GM23338 (cell line): Measurements from ENCODE around the gene MKLN1. TPM values are rescaled to one million over a fixed set of nuclear protein-coding genes. Genes with fewer than 3 reads are reported as not detected.

Source experiments
- ATAC-seq: fragments of 200-7000 bp; cut with Tn5 transposase; 3 replicates; pipeline ENCODE4 v1.9.1; 2020
- DNase-seq: peaks from one replicate; pipeline ENCODE4 v3.0.0-alpha.2; 2015; ENCODE audit warnings: low spot score
- H2AFZ ChIP-seq: fragments of 200-600 bp; sonication (generic); 2 replicates; pipeline ENCODE4 v1.8.0; 2016; ENCODE audit warnings: antibody characterized with exemption, mild to moderate bottlenecking, moderate library complexity
- H3F3A ChIP-seq: fragments of 200-600 bp; sonication (generic); replicated peaks from 2 replicates; pipeline ENCODE4 v1.8.0; 2017; ENCODE audit warnings: antibody characterized with exemption, mixed run types, low read depth
- H3K27ac ChIP-seq: fragments of 200-600 bp; sonication (generic); 2 replicates; pipeline ENCODE4 v1.6.1; 2016; ENCODE audit warnings: low read depth
- H3K27me3 ChIP-seq: fragments of 200-600 bp; sonication (generic); 2 replicates; pipeline ENCODE4 v1.8.0; 2016; ENCODE audit warnings: mild to moderate bottlenecking, mixed run types, moderate library complexity; ENCODE audit not compliant: insufficient read depth
- H3K36me3 ChIP-seq: fragments of 200-600 bp; sonication (generic); 2 replicates; pipeline ENCODE4 v1.8.0; 2016; ENCODE audit warnings: mild to moderate bottlenecking; ENCODE audit not compliant: insufficient read depth
- H3K4me1 ChIP-seq: fragments of 200-600 bp; sonication (generic); 2 replicates; pipeline ENCODE4 v1.8.0; 2016; ENCODE audit warnings: mild to moderate bottlenecking, moderate library complexity; ENCODE audit not compliant: insufficient read depth
- H3K4me2 ChIP-seq: fragments of 200-600 bp; sonication (generic); 2 replicates; pipeline ENCODE4 v1.7.1; 2017; ENCODE audit warnings: mixed run types
- H3K4me3 ChIP-seq: fragments of 200-600 bp; sonication (generic); 2 replicates; pipeline ENCODE4 v1.6.1; 2016; ENCODE audit warnings: mixed run types
- H3K79me2 ChIP-seq: fragments of 200-600 bp; sonication (generic); replicated peaks from 2 replicates; pipeline ENCODE4 v1.8.0; 2017; ENCODE audit warnings: mild to moderate bottlenecking; ENCODE audit not compliant: insufficient read depth
- H3K9me2 ChIP-seq: fragments of 200-600 bp; sonication (generic); 2 replicates; pipeline ENCODE4 v1.8.0; 2017; ENCODE audit not compliant: insufficient read depth
- H4K20me1 ChIP-seq: fragments of 200-600 bp; sonication (generic); replicated peaks from 2 replicates; pipeline ENCODE4 v1.8.0; 2017; ENCODE audit warnings: mild to moderate bottlenecking; ENCODE audit not compliant: insufficient read depth
- H3K27ac Mint-ChIP-seq: 2 replicates; pipeline ENCODE4 v1.8.0; 2020; ENCODE audit warnings: inconsistent platforms, mild to moderate bottlenecking, moderate library complexity, mixed read lengths
- H3K27me3 Mint-ChIP-seq: 3 replicates; pipeline ENCODE4 v1.8.0; 2022; ENCODE audit warnings: low read depth, mild to moderate bottlenecking, moderate library complexity, mixed read lengths, inconsistent platforms; ENCODE audit not compliant: insufficient read depth, poor library complexity
- H3K36me3 Mint-ChIP-seq: 3 replicates; pipeline ENCODE4 v1.8.0; 2021; ENCODE audit warnings: low read depth, mild to moderate bottlenecking, inconsistent platforms, moderate library complexity, mixed read lengths
- H3K4me1 Mint-ChIP-seq: 3 replicates; pipeline ENCODE4 v1.8.0; 2020; ENCODE audit warnings: mild to moderate bottlenecking, inconsistent platforms, mixed read lengths
- H3K4me3 Mint-ChIP-seq: 3 replicates; pipeline ENCODE4 v1.8.0; 2021; ENCODE audit warnings: moderate library complexity, mild to moderate bottlenecking, inconsistent platforms, mixed read lengths
- H3K9me3 Mint-ChIP-seq: 3 replicates; pipeline ENCODE4 v1.8.0; 2020; ENCODE audit warnings: moderate library complexity, mild to moderate bottlenecking, inconsistent platforms, mixed read lengths
- CREB1 ChIP-seq: fragments of 250-450 bp; sonication (Bioruptor Pico); IDR thresholded peaks from 2 replicates; pipeline ENCODE4 v1.5.0; 2020; ENCODE audit warnings: low read depth, mild to moderate bottlenecking, moderate library complexity
- EZH2 ChIP-seq: fragments of 200-600 bp; sonication (generic); IDR thresholded peaks from one replicate; pipeline ENCODE4 v1.8.0; 2017; ENCODE audit warnings: antibody characterized with exemption, mild to moderate bottlenecking, low read depth; ENCODE audit not compliant: unreplicated experiment
- EZH2phosphoT487 ChIP-seq: fragments of 200-600 bp; sonication (generic); IDR thresholded peaks from one replicate; pipeline ENCODE4 v1.8.1; 2018; ENCODE audit warnings: antibody characterized with exemption; ENCODE audit not compliant: unreplicated experiment
- JUNB ChIP-seq: IDR thresholded peaks from one replicate; pipeline ENCODE4 v1.6.1; 2016; ENCODE audit warnings: antibody characterized with exemption; ENCODE audit not compliant: unreplicated experiment
- NANOG ChIP-seq: IDR thresholded peaks from 2 replicates; pipeline ENCODE4 v1.6.1; 2016; ENCODE audit warnings: antibody characterized with exemption, borderline replicate concordance
- POLR2AphosphoS5 ChIP-seq: IDR thresholded peaks from 2 replicates; pipeline ENCODE4 v1.6.1; 2016; ENCODE audit warnings: antibody characterized with exemption, low read depth
- STAT1 ChIP-seq: IDR thresholded peaks from one replicate; pipeline ENCODE4 v1.6.1; 2016; ENCODE audit warnings: antibody characterized with exemption; ENCODE audit not compliant: unreplicated experiment
- ZNF114 ChIP-seq: fragments of 250-450 bp; sonication (Bioruptor Pico); IDR thresholded peaks from 2 replicates; pipeline ENCODE4 v1.5.0; 2020; ENCODE audit warnings: mild to moderate bottlenecking, moderate library complexity
- ZNF331 ChIP-seq: fragments of 250-450 bp; sonication (Bioruptor Pico); IDR thresholded peaks from 2 replicates; pipeline ENCODE4 v1.5.0; 2020; ENCODE audit warnings: low read depth, mild to moderate bottlenecking, moderate library complexity
- polyA plus RNA-seq: library from polyadenylated mRNA; unstranded; fragments of >200 nt; fragmentation: Nextera tagmentation; extraction: Ambion mirVana; gene quantifications from 2 replicates; pipeline ENCODE4 v1.2.1, GENCODE V29; 2016
- total RNA-seq: library from RNA; depleted of rRNA; stranded (reverse); fragments of >200 nt; shearing (Covaris generic); gene quantifications from 2 replicates; pipeline ENCODE4 v1.2.3, GENCODE V29; 2014
- TF ChIP-seq, protein P1 (sequence below): fragments of 250-450 bp; sonication (Bioruptor Pico); IDR thresholded peaks from 2 replicates; pipeline ENCODE4 v1.5.0; 2020; ENCODE audit warnings: mild to moderate bottlenecking, moderate library complexity
- TF ChIP-seq, protein P2 (sequence below), 2 experiments: fragments of 200-600 bp in 1 of 2; sonication (generic) in 1 of 2; conservative IDR thresholded peaks; 2 replicates each; pipeline versions ENCODE4 v1.5.1 to v1.6.1; 2016 to 2017; ENCODE audit warnings: antibody characterized with exemption in 2 of 2, low read depth in 2 of 2, mild to moderate bottlenecking in 2 of 2, moderate library complexity in 1 of 2
- TF ChIP-seq, protein P3 (sequence below): IDR thresholded peaks from one replicate; pipeline ENCODE4 v1.6.1; 2018; ENCODE audit warnings: antibody characterized with exemption; ENCODE audit not compliant: unreplicated experiment
- TF ChIP-seq, protein P4 (sequence below): IDR thresholded peaks from 2 replicates; pipeline ENCODE4 v1.6.1; 2016; ENCODE audit warnings: antibody characterized with exemption

Gene MKLN1
- total and polyA plus RNA-seq, 2 experiments from 2014 or later = 25.3 to 46.5 TPM

DNA sequence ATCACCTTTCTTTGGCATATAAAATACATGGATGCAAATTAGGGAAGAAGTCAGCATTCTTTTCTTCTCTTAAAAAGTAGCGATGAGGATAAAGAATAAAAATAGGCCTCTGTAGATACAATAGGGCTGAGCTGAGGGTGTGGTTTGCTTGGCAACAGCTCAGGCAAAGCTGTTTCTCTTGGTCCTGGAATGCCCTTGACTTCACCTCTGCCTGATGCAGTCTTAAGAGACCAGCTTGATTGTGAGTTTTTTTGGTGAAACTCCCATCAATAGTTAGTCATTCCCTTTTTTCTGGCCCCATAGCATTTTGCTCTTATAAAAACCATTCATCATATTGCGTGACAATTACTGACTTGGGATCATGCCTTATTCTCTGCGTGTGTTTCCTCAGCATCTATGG is 42.1 kb upstream of the MKLN1 start (continued):
- TF ChIP-seq, protein P1, sequence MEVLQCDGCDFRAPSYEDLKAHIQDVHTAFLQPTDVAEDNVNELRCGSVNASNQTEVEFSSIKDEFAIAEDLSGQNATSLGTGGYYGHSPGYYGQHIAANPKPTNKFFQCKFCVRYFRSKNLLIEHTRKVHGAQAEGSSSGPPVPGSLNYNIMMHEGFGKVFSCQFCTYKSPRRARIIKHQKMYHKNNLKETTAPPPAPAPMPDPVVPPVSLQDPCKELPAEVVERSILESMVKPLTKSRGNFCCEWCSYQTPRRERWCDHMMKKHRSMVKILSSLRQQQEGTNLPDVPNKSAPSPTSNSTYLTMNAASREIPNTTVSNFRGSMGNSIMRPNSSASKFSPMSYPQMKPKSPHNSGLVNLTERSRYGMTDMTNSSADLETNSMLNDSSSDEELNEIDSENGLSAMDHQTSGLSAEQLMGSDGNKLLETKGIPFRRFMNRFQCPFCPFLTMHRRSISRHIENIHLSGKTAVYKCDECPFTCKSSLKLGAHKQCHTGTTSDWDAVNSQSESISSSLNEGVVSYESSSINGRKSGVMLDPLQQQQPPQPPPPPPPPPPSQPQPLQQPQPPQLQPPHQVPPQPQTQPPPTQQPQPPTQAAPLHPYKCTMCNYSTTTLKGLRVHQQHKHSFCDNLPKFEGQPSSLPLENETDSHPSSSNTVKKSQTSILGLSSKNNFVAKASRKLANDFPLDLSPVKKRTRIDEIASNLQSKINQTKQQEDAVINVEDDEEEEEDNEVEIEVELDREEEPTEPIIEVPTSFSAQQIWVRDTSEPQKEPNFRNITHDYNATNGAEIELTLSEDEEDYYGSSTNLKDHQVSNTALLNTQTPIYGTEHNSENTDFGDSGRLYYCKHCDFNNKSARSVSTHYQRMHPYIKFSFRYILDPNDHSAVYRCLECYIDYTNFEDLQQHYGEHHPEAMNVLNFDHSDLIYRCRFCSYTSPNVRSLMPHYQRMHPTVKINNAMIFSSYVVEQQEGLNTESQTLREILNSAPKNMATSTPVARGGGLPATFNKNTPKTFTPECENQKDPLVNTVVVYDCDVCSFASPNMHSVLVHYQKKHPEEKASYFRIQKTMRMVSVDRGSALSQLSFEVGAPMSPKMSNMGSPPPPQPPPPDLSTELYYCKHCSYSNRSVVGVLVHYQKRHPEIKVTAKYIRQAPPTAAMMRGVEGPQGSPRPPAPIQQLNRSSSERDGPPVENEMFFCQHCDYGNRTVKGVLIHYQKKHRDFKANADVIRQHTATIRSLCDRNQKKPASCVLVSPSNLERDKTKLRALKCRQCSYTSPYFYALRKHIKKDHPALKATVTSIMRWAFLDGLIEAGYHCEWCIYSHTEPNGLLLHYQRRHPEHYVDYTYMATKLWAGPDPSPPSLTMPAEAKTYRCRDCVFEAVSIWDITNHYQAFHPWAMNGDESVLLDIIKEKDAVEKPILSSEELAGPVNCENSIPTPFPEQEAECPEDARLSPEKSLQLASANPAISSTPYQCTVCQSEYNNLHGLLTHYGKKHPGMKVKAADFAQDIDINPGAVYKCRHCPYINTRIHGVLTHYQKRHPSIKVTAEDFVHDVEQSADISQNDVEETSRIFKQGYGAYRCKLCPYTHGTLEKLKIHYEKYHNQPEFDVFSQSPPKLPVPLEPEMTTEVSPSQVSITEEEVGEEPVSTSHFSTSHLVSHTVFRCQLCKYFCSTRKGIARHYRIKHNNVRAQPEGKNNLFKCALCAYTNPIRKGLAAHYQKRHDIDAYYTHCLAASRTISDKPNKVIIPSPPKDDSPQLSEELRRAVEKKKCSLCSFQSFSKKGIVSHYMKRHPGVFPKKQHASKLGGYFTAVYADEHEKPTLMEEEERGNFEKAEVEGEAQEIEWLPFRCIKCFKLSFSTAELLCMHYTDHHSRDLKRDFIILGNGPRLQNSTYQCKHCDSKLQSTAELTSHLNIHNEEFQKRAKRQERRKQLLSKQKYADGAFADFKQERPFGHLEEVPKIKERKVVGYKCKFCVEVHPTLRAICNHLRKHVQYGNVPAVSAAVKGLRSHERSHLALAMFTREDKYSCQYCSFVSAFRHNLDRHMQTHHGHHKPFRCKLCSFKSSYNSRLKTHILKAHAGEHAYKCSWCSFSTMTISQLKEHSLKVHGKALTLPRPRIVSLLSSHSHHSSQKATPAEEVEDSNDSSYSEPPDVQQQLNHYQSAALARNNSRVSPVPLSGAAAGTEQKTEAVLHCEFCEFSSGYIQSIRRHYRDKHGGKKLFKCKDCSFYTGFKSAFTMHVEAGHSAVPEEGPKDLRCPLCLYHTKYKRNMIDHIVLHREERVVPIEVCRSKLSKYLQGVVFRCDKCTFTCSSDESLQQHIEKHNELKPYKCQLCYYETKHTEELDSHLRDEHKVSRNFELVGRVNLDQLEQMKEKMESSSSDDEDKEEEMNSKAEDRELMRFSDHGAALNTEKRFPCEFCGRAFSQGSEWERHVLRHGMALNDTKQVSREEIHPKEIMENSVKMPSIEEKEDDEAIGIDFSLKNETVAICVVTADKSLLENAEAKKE (CRISPR knock-in tag) = no peak

DNA sequence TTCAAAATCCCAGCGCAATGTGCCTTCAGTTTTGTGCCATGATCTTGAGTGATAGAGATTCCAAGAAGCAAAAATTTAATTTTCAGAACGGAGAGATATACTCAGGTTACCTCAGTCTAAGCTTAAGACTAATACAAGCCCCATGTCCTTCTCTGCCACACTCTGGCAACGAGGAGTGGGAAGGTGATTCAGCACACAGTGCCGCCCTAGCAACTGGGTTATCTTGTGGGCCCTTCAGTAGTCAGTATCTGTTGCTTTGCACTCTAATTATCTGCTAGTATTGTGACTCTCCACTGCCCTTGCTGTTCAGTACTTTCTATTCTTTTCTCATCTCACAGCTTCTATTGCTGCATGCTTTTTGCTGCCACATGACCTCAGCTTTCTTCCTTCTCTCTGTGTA is 39.2 kb upstream of the MKLN1 start:
- H4K20me1 ChIP-seq = no peaks in the 10 kb centered on the region
- H3F3A ChIP-seq = no peaks in the 10 kb centered on the region; the same call in 1 of the 2 replicates
- no peaks in the 10 kb centered on the region for H3K9me2 ChIP-seq
- peaks cover 7% of the 10 kb centered on the region for H3K4me1 ChIP-seq
- Mint-ChIP-seq H3K27me3 (no peaks in the 10 kb centered on the region), H3K4me1 (peaks cover 12% of the 10 kb centered on the region; the same call in 2 of the 3 replicates), H3K36me3 (no peaks in the 10 kb centered on the region), H3K4me3 (no peak overlapping the region), H3K27ac (no peak overlapping the region), H3K9me3 (no peaks in the 10 kb centered on the region)
- no peaks in the 10 kb centered on the region for H3K36me3 ChIP-seq
- ATAC-seq (no peak), DNase-seq (no peak)
- no peaks in the 10 kb centered on the region for H3K79me2 ChIP-seq
- H3K4me3 ChIP-seq = no peak overlapping the region
- no peak overlapping the region for H3K27ac ChIP-seq
- no peaks in the 10 kb centered on the region for H3K27me3 ChIP-seq
- H3K4me2 ChIP-seq = no peak overlapping the region
- peak overlapping the region; percentile 43; the same call in 1 of the 2 replicates for H2AFZ ChIP-seq
- TF ChIP-seq, protein P2, sequence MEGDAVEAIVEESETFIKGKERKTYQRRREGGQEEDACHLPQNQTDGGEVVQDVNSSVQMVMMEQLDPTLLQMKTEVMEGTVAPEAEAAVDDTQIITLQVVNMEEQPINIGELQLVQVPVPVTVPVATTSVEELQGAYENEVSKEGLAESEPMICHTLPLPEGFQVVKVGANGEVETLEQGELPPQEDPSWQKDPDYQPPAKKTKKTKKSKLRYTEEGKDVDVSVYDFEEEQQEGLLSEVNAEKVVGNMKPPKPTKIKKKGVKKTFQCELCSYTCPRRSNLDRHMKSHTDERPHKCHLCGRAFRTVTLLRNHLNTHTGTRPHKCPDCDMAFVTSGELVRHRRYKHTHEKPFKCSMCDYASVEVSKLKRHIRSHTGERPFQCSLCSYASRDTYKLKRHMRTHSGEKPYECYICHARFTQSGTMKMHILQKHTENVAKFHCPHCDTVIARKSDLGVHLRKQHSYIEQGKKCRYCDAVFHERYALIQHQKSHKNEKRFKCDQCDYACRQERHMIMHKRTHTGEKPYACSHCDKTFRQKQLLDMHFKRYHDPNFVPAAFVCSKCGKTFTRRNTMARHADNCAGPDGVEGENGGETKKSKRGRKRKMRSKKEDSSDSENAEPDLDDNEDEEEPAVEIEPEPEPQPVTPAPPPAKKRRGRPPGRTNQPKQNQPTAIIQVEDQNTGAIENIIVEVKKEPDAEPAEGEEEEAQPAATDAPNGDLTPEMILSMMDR (conservative IDR thresholded peaks at IDR 0.05; ENCODE audit: low read depth in 2 of 2) = no peak
- TF ChIP-seq, protein P3, sequence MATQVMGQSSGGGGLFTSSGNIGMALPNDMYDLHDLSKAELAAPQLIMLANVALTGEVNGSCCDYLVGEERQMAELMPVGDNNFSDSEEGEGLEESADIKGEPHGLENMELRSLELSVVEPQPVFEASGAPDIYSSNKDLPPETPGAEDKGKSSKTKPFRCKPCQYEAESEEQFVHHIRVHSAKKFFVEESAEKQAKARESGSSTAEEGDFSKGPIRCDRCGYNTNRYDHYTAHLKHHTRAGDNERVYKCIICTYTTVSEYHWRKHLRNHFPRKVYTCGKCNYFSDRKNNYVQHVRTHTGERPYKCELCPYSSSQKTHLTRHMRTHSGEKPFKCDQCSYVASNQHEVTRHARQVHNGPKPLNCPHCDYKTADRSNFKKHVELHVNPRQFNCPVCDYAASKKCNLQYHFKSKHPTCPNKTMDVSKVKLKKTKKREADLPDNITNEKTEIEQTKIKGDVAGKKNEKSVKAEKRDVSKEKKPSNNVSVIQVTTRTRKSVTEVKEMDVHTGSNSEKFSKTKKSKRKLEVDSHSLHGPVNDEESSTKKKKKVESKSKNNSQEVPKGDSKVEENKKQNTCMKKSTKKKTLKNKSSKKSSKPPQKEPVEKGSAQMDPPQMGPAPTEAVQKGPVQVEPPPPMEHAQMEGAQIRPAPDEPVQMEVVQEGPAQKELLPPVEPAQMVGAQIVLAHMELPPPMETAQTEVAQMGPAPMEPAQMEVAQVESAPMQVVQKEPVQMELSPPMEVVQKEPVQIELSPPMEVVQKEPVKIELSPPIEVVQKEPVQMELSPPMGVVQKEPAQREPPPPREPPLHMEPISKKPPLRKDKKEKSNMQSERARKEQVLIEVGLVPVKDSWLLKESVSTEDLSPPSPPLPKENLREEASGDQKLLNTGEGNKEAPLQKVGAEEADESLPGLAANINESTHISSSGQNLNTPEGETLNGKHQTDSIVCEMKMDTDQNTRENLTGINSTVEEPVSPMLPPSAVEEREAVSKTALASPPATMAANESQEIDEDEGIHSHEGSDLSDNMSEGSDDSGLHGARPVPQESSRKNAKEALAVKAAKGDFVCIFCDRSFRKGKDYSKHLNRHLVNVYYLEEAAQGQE = no peak
- TF ChIP-seq CREB1 (CRISPR knock-in tag) = no peak
- TF ChIP-seq EZH2 = no peak
- TF ChIP-seq EZH2phosphoT487 = no peak
- no peak for TF ChIP-seq JUNB
- TF ChIP-seq STAT1 = no peak
- no peak for TF ChIP-seq ZNF331
- TF ChIP-seq, protein P4, sequence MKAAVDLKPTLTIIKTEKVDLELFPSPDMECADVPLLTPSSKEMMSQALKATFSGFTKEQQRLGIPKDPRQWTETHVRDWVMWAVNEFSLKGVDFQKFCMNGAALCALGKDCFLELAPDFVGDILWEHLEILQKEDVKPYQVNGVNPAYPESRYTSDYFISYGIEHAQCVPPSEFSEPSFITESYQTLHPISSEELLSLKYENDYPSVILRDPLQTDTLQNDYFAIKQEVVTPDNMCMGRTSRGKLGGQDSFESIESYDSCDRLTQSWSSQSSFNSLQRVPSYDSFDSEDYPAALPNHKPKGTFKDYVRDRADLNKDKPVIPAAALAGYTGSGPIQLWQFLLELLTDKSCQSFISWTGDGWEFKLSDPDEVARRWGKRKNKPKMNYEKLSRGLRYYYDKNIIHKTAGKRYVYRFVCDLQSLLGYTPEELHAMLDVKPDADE = no peak
- TF ChIP-seq POLR2AphosphoS5 = no peak
- TF ChIP-seq ZNF114 (CRISPR knock-in tag) = no peak
- no peak for TF ChIP-seq NANOG
